ENCODE results near the gene GPR151. TPM values are rescaled to one million over a fixed set of nuclear protein-coding genes. Genes with fewer than 3 reads are reported as not detected.

The GPR151 gene
- total and polyA plus RNA-seq, 4 donors = not detected

GRCh38 chr5:146499680-146500079, 16.3 kb downstream of the GPR151 start:
- no peak overlapping the region for H3K27ac ChIP-seq (ENCODE audit: low read depth in 1 of 2, low read length in 2 of 2)
- H3K9me3 ChIP-seq (ENCODE audit: control insufficient read depth in 4 of 4, low read length in 3 of 4) = no peaks in the 10 kb centered on the region
- H3K4me3 ChIP-seq (ENCODE audit: low read depth in 1 of 3, low read length in 3 of 3) = no peak overlapping the region
- H3K36me3 ChIP-seq (ENCODE audit: control insufficient read depth in 4 of 4, insufficient read depth in 3 of 4, low read depth in 1 of 4, low read length in 3 of 4) = peaks cover 0 to 23% (median 7%) of the 10 kb centered on the region in 4 donors
- WGBS = 98% methylated on average over 4 of the region's 4 CpGs
- no peaks in the 10 kb centered on the region for H3K27me3 ChIP-seq (ENCODE audit: control insufficient read depth in 4 of 4, insufficient read depth in 4 of 4, low read length in 3 of 4)
- no peak for DNase-seq (ENCODE audit: low spot score)
- TF ChIP-seq HNF4G (IDR thresholded peaks at IDR 0.05) = no peak
- no peak for TF ChIP-seq ATF3 (IDR thresholded peaks at IDR 0.05)
- TF ChIP-seq REST (IDR thresholded peaks at IDR 0.05) = no peak
- TF ChIP-seq, protein P1, sequence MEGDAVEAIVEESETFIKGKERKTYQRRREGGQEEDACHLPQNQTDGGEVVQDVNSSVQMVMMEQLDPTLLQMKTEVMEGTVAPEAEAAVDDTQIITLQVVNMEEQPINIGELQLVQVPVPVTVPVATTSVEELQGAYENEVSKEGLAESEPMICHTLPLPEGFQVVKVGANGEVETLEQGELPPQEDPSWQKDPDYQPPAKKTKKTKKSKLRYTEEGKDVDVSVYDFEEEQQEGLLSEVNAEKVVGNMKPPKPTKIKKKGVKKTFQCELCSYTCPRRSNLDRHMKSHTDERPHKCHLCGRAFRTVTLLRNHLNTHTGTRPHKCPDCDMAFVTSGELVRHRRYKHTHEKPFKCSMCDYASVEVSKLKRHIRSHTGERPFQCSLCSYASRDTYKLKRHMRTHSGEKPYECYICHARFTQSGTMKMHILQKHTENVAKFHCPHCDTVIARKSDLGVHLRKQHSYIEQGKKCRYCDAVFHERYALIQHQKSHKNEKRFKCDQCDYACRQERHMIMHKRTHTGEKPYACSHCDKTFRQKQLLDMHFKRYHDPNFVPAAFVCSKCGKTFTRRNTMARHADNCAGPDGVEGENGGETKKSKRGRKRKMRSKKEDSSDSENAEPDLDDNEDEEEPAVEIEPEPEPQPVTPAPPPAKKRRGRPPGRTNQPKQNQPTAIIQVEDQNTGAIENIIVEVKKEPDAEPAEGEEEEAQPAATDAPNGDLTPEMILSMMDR (IDR thresholded peaks at IDR 0.05; ENCODE audit: low read depth, low read length, missing input control) = no peak
- no peak for TF ChIP-seq SP1 (IDR thresholded peaks at IDR 0.05)
- TF ChIP-seq MAX (IDR thresholded peaks at IDR 0.05) = no peak
- no peak for TF ChIP-seq GABPA (IDR thresholded peaks at IDR 0.05 in 1 of 2, conservative IDR thresholded peaks at IDR 0.05 in 1 of 2)
- no peak for TF ChIP-seq FOXA1 (IDR thresholded peaks at IDR 0.05)
- TF ChIP-seq RXRA (IDR thresholded peaks at IDR 0.05) = no peak
- no peak for TF ChIP-seq EGR1 (IDR thresholded peaks at IDR 0.05; ENCODE audit: low read depth in 2 of 2)
- no peaks in the 10 kb centered on the region for H3K4me1 ChIP-seq (ENCODE audit: control insufficient read depth in 4 of 4, insufficient read depth in 4 of 4, low read length in 3 of 4)
- no peak overlapping the region for H3K9ac ChIP-seq (ENCODE audit: low read depth in 1 of 2, low read length in 2 of 2)

GRCh38 chr5:146494656-146495055, 21.3 kb downstream of the GPR151 start:
- H3K36me3 ChIP-seq (ENCODE audit: control insufficient read depth in 4 of 4, insufficient read depth in 3 of 4, low read depth in 1 of 4, low read length in 3 of 4) = peaks cover 0 to 15% (median 1%) of the 10 kb centered on the region in 4 donors
- H3K9ac ChIP-seq (ENCODE audit: low read depth in 1 of 2, low read length in 2 of 2) = no peak overlapping the region
- no peak overlapping the region for H3K27ac ChIP-seq (ENCODE audit: low read depth in 1 of 2, low read length in 2 of 2)
- no peaks in the 10 kb centered on the region for H3K27me3 ChIP-seq (ENCODE audit: control insufficient read depth in 4 of 4, insufficient read depth in 4 of 4, low read length in 3 of 4)
- WGBS = 82% methylated on average over 2 of the region's 2 CpGs
- no peaks in the 10 kb centered on the region for H3K4me1 ChIP-seq (ENCODE audit: control insufficient read depth in 4 of 4, insufficient read depth in 4 of 4, low read length in 3 of 4)
- no peak for DNase-seq (ENCODE audit: low spot score)
- no peak overlapping the region for H3K4me3 ChIP-seq (ENCODE audit: low read depth in 1 of 3, low read length in 3 of 3)
- no peaks in the 10 kb centered on the region for H3K9me3 ChIP-seq (ENCODE audit: control insufficient read depth in 4 of 4, low read length in 3 of 4)
- TF ChIP-seq GABPA (IDR thresholded peaks at IDR 0.05 in 1 of 2, conservative IDR thresholded peaks at IDR 0.05 in 1 of 2) (no peak), HNF4G (IDR thresholded peaks at IDR 0.05) (no peak), RAD21 (IDR thresholded peaks at IDR 0.05) (no peak), SP1 (IDR thresholded peaks at IDR 0.05) (no peak), FOXA2 (IDR thresholded peaks at IDR 0.05) (no peak), YY1 (IDR thresholded peaks at IDR 0.05) (no peak), EGR1 (IDR thresholded peaks at IDR 0.05; ENCODE audit: low read depth in 2 of 2) (no peak), TAF1 (conservative IDR thresholded peaks at IDR 0.05) (no peak), JUND (IDR thresholded peaks at IDR 0.05) (no peak), MAX (IDR thresholded peaks at IDR 0.05) (no peak), NR2F2 (IDR thresholded peaks at IDR 0.05) (no peak), FOXA1 (IDR thresholded peaks at IDR 0.05) (no peak), HNF4A (conservative IDR thresholded peaks at IDR 0.05) (no peak), ATF3 (IDR thresholded peaks at IDR 0.05) (no peak)
- TF ChIP-seq, protein P2, sequence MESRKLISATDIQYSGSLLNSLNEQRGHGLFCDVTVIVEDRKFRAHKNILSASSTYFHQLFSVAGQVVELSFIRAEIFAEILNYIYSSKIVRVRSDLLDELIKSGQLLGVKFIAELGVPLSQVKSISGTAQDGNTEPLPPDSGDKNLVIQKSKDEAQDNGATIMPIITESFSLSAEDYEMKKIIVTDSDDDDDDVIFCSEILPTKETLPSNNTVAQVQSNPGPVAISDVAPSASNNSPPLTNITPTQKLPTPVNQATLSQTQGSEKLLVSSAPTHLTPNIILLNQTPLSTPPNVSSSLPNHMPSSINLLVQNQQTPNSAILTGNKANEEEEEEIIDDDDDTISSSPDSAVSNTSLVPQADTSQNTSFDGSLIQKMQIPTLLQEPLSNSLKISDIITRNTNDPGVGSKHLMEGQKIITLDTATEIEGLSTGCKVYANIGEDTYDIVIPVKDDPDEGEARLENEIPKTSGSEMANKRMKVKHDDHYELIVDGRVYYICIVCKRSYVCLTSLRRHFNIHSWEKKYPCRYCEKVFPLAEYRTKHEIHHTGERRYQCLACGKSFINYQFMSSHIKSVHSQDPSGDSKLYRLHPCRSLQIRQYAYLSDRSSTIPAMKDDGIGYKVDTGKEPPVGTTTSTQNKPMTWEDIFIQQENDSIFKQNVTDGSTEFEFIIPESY (IDR thresholded peaks at IDR 0.05) = no peak
- TF ChIP-seq, protein P1 (IDR thresholded peaks at IDR 0.05; ENCODE audit: low read depth, low read length, missing input control) = no peak

Data from liver (tissue), 9 donors.